HepG2 (cell line): ENCODE data around the gene P2RX6.

Experiments used
- ATF7 ChIP-seq, 2 experiments: fragments of 450-650 bp in 1 of 2; sonication (generic) in 1 of 2; formaldehyde crosslinking in 1 of 2; IDR thresholded peaks; 2 replicates each; pipeline versions ENCODE4 v1.4.0 to v1.6.1; 2016 to 2020; ENCODE audit warnings: antibody characterized with exemption in 1 of 2, mild to moderate bottlenecking in 1 of 2, missing genetic modification reagents in 1 of 2
- CC2D1A ChIP-seq: sonication (generic); formaldehyde crosslinking; IDR thresholded peaks from 2 replicates; pipeline ENCODE4 v1.8.1; 2023; ENCODE audit warnings: mild to moderate bottlenecking, missing genetic modification reagents
- GLI4 ChIP-seq: sonication (generic); formaldehyde crosslinking; IDR thresholded peaks from 2 replicates; pipeline ENCODE4 v1.5.1; 2020; ENCODE audit warnings: missing genetic modification reagents, mild to moderate bottlenecking, moderate library complexity, borderline replicate concordance
- TF ChIP-seq, protein P1 (sequence below): sonication (generic); formaldehyde crosslinking; IDR thresholded peaks from 2 replicates; pipeline ENCODE4 v1.5.0; 2020; ENCODE audit warnings: mild to moderate bottlenecking, missing genetic modification reagents, moderate library complexity
- TF ChIP-seq, protein P2 (sequence below): sonication (generic); formaldehyde crosslinking; IDR thresholded peaks from 2 replicates; pipeline ENCODE4 v1.9.0; 2021; ENCODE audit warnings: missing genetic modification reagents, borderline replicate concordance

DNA sequence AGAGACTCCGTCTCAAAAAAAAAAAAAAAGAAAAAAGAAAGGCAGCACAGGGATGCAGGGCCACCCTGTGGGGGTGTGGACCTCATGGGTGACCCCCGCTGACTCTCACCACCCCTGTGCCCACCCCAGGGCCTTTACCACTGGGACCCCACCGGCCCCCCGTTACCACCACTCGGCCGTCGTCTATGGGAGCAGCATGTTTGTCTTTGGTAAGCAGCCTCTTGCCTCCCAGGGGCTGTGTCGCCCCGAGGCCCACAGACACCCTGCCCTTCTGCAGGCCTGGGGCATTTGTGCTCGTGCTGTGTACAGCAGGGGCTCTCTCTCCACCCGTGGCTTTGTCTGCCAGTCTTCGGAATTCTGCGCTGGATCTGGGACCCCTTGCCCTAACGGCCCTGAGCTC is 27.6 kb upstream of the P2RX6 start:
- TF ChIP-seq CC2D1A (no peak), GLI4 (no peak), ATF7 (IDR thresholded peaks at IDR 0.05) (no peak), ATF7 (CRISPR knock-in tag; IDR thresholded peaks at IDR 0.05) (no peak)
- TF ChIP-seq, protein P1, sequence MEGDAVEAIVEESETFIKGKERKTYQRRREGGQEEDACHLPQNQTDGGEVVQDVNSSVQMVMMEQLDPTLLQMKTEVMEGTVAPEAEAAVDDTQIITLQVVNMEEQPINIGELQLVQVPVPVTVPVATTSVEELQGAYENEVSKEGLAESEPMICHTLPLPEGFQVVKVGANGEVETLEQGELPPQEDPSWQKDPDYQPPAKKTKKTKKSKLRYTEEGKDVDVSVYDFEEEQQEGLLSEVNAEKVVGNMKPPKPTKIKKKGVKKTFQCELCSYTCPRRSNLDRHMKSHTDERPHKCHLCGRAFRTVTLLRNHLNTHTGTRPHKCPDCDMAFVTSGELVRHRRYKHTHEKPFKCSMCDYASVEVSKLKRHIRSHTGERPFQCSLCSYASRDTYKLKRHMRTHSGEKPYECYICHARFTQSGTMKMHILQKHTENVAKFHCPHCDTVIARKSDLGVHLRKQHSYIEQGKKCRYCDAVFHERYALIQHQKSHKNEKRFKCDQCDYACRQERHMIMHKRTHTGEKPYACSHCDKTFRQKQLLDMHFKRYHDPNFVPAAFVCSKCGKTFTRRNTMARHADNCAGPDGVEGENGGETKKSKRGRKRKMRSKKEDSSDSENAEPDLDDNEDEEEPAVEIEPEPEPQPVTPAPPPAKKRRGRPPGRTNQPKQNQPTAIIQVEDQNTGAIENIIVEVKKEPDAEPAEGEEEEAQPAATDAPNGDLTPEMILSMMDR (CRISPR knock-in tag): no peak
- TF ChIP-seq, protein P2, sequence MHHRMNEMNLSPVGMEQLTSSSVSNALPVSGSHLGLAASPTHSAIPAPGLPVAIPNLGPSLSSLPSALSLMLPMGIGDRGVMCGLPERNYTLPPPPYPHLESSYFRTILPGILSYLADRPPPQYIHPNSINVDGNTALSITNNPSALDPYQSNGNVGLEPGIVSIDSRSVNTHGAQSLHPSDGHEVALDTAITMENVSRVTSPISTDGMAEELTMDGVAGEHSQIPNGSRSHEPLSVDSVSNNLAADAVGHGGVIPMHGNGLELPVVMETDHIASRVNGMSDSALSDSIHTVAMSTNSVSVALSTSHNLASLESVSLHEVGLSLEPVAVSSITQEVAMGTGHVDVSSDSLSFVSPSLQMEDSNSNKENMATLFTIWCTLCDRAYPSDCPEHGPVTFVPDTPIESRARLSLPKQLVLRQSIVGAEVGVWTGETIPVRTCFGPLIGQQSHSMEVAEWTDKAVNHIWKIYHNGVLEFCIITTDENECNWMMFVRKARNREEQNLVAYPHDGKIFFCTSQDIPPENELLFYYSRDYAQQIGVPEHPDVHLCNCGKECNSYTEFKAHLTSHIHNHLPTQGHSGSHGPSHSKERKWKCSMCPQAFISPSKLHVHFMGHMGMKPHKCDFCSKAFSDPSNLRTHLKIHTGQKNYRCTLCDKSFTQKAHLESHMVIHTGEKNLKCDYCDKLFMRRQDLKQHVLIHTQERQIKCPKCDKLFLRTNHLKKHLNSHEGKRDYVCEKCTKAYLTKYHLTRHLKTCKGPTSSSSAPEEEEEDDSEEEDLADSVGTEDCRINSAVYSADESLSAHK (CRISPR knock-in tag): no peak
